ENCODE measurements around the gene KREMEN1.

KREMEN1 gene

DNA sequence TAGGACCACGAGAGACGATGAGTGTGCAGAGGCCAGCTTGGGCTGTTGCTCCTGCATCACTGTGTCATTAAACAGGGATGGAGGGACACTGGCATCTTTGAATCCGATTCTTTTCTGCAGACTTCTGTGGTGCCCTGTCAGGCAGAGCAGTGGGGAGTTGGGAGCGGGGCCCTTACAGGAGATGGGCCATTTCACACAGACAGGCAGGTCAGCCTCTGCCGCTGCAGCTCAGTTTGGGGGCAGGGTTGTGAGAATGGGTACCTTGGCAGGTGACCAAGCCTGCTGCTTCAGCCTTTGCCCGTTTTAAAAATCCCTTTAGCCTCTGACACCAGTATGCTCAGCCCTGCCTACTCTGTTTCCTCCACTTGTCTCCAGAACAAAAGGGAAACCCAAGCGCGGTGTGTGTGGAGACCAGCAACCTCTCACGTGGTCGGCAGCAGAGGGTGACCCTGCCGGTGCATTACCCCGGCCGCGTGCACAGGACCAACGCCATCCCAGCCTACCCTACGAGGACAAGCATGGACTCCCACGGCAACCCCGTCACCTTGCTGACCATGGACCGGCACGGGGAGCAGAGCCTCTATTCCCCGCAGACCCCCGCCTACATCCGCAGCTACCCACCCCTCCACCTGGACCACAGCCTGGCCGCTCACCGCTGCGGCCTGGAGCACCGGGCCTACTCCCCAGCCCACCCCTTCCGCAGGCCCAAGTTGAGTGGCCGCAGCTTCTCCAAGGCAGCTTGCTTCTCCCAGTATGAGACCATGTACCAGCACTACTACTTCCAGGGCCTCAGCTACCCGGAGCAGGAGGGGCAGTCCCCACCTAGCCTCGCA lies 23.8 kb upstream of the KREMEN1 start:
- no peak for DNase-seq (ENCODE audit: low read depth in 2 of 2)

DNA sequence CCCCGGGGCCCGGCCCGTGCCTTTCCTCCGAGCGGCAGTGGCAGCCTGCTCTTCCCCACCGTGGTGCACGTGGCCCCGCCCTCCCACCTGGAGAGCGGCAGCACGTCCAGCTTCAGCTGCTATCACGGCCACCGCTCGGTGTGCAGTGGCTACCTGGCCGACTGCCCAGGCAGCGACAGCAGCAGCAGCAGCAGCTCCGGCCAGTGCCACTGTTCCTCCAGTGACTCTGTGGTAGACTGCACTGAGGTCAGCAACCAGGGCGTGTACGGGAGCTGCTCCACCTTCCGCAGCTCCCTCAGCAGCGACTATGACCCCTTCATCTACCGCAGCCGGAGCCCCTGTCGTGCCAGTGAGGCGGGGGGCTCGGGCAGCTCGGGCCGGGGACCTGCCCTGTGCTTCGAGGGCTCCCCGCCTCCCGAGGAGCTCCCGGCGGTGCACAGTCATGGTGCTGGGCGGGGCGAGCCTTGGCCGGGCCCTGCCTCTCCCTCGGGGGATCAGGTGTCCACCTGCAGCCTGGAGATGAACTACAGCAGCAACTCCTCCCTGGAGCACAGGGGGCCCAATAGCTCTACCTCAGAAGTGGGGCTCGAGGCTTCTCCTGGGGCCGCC lies 23.1 kb upstream of the KREMEN1 start:
- DNase-seq (ENCODE audit: low read depth in 2 of 2) = no peak

DNA sequence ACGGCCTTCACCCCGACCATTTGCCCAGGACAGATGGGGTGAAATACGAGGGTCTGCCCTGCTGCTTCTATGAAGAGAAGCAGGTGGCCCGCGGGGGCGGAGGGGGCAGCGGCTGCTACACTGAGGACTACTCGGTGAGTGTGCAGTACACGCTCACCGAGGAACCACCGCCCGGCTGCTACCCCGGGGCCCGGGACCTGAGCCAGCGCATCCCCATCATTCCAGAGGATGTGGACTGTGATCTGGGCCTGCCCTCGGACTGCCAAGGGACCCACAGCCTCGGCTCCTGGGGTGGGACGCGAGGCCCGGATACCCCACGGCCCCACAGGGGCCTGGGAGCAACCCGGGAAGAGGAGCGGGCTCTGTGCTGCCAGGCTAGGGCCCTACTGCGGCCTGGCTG lies 22.4 kb upstream of the KREMEN1 start:
- DNase-seq (ENCODE audit: low read depth in 2 of 2) = no peak

DNA sequence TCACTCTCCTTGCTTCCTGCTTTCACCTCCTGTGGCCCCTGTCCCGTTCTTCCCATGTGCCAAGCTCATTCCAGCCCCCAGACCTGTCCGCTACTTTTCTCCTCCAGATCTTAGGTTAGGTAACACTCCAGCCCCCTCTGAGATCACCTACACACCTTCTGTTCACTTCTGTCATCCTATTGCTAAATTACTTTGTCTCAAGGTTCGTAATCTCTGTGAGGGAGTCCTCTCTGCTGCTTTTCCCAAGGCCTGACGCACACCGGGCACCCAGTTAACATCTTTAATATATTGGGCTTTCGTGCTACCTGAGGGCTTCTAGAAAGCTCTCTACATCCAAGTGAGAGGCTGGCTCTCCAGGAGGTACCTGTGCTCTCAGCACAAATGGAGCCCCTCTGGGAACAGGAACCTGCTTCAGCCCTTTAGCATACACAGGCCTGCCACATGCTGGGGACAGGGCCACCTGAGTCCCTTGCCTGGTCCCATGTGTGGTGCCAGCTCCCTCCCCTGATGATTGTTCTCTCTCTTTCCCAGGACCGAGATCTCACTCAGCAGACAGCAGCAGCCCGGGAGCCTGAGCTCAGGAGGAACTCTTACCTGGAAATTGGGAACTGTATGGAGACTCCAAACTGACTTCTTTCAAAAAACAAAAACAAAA lies 19.7 kb upstream of the KREMEN1 start:
- DNase-seq (ENCODE audit: low read depth in 2 of 2) = no peak

DNA sequence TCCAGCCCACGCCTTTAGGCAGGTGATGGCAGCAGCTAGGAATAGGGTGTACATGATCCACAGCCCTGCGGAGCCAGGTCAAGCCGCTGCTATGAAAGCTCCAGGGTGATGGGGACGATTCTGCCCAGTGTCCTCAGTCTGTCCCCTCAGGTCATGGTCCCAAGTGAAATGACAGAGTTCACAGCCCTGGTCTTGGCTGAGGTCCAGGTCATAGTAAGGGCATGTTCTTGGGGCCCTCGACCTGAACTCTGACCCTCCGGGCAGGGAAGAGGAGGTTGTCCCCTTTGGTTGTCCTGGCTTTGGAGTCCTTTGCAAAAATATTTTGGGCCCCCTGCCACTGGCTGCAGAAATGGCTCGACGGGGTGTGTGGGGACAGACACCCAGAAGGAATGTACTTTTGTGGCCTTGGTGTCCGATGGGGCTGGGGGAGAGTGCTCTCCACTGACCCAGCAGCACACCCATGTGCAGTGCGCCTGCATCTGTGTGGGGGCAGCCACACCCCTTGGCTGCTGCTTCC lies 18.5 kb upstream of the KREMEN1 start:
- no peak for DNase-seq (ENCODE audit: low read depth in 2 of 2)

DNA sequence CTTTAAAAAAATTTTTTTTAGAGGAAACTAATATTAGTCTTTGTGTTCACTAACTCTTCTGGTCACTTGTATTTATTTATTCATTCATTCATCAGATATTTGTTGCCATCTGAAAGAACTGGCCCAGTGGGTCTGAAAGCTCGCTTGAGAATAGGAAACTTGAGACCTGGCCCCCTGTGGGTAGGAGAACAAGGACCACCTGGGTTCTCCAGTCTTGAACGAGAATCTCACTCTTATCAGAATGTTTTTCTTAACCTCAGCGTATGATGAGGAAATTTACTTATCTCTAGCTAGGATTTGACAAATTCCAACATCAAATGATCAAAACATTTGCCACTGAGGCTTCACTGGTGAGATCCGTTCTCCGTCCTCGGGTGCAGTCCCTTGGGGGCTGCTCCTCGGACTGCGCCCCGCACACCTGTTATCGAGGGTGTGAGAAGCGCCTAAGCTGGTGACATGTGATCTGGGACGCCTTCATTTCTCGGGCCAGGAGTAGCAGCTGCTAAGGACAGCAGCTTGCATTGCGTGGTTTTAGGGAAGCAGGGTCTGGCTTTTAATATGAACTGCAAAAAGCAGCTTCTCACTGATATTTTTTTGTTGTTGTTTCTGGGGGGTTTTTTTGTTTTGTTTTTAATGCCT lies 17.5 kb upstream of the KREMEN1 start:
- no peak for DNase-seq (ENCODE audit: low read depth in 2 of 2)

DNA sequence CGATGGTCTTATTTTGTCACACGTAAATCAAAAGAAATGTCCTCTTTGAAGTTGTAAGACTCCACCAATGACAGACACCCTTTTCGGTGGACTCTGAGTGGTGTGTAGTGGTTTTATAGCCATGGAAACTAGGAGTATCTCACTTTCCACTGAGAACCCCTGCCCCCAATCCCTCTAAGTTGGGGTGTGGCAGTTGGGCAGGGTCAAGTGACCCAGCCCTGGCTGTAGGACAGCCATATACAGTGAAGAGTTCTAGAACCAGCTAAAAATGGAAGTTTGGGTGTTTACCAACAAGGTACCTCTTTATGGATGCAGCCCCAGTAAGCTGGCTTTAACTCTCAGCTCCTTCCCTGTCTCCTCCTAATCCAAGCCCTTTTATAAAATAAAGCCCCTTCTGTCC lies 16.4 kb upstream of the KREMEN1 start:
- no peak for DNase-seq (ENCODE audit: low read depth in 2 of 2)

DNA sequence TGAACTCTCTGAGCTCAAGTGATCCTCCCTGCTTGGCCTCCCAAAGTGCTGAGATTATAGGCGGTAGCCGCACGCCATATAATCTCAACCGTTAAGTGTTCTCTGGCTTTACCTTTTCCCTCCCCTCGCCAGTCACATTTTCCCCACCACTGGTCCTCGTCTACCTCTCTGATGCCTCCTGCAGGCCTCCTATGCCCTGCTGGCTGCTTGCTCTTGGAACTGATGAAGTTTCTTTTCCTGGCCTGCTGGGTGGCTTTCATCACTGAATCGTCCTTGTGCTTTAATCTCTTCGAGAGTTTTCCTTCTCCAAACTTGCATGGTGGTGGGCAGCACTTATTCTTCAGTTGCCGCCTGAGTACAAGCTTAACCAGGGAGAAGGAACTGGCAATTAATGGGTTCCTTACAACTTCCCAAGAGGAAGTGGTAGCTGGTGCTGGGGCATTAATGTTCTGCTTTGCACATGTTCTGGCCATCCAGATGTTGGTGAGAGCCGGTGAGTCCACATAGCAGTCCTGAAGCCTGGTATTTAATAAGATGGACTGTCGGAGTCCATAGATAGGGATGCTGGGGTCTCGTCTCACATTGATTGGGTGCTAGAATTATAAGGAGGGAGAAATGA lies 12.5 kb upstream of the KREMEN1 start:
- no peak for DNase-seq (ENCODE audit: low read depth in 2 of 2)

DNA sequence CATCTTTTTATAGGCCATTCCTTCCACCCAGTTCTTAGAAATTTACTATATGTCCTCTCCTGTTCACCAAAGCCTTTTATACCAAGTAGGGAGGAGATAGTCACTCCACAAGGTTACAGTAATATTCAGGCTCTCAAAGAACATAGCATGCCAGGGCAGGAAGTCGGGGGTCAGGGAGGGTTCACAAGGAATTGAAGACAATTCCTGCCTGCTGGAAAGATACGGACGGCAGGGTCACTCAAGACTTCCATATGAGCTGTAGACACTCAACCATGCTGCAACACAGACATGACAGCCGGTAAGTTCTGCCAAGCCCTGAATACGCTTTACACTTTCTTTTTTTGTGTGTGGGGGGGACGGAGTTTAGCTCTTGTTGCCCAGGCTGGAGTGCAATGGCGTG lies 11.9 kb upstream of the KREMEN1 start:
- no peak for DNase-seq (ENCODE audit: low read depth in 2 of 2)

DNA sequence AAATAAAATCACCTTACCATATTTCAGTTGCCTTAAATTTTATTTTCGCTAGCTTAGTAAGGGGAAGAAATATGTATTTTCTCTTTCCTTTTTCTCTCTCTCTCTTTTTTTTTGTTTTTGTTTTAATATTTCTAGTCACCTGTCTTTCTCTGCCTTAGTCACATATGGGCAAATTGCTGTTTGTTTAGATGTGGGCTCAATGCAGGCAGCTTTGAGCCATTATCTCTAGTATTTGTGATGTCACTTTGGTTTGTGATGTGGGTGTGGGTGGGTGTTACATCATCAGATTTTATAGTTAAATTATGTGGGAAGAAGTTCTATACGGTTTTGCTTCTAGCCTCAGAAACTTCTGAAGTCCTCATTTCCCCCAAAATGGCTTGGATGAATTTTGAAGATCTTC lies 11.1 kb upstream of the KREMEN1 start, which contains the start of gene C22orf31:
Gene C22orf31 (minus strand): TSS at position 59 of the 400 bp plus-strand sequence. CDS start 39 bp downstream, at position 20.
- no peak for DNase-seq (ENCODE audit: low read depth in 2 of 2)

DNA sequence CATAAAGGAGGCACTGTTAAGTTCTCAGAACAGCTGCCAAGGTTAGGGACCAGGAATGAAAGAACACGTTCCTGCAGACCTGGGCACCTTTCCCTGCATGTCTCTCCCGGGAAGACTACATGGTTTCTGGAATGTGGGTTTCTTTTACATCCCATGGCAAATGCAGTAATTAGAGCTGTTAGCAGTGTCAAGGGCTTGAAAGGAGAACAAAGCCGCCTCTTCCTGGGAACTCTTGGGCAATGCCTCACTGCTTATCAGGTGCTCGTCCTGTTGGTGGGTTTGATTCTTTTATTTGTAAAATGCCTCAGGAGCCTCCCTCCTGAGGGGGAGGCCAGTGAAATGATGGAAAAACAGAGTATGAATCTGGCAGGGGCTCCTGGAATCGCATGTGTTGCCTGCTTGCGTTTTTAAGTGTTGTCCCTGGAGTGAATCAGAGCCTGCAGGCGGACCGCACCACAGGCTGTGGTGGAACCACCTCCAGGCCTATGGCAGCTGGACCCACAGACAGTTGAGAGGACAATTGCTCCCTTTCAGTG lies 10.5 kb upstream of the KREMEN1 start:
- DNase-seq (ENCODE audit: low read depth in 2 of 2) = no peak

DNA sequence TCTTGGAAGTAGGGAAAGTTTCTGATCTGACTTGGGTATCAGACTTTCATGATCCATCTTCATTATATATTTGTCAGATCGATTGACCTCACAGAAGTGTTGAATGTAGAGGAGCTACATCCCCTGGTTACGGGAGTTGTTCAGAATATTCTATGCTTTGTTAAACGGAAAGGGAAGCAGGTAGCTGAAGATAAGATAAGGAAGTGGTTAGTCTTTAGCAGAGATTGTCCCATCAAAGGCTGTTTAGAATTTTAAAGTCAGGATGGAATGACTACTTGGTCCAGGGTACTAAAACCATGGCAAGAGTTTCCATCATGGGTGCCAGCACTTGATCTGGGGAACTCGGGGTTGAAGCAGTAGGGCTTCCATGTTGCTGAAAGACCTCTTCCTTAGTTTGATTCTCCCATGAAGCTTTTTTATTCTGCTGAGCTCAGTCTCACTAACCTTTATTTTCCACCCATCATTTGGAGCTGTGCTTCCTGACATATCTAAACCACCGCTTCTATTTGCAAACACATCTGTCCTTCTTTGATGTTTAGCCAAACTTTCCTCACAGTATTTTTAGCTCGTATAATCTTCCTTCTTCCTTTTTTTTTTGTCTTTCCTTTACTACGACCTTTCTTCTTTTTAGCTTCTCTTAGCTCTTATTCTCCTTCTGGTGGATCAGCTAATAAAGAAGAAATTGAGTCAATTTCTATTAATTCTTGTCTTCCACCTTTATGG lies 7.2 kb upstream of the KREMEN1 start:
- DNase-seq (ENCODE audit: low read depth in 2 of 2) = no peak

DNA sequence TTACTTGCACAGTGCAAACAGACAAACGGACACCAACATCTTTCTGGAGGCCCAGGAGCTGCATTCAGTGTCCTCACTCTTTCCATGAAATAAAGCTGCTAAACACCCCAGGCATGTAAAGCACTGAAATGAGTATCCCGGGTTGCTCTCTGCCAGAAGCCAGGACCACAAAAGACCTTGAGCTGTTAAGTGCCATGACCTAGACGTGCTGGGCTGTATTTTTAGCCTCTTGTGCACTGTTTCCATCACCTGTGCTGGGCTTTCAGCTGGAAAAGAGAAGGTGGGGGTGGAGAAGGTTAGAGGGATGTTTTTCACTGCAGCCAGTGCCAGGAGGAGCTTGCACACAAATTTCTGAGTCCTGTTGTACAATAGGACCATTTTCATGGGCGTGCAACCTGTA lies 3.4 kb upstream of the KREMEN1 start:
- DNase-seq (ENCODE audit: low read depth in 2 of 2) = no peak

DNA sequence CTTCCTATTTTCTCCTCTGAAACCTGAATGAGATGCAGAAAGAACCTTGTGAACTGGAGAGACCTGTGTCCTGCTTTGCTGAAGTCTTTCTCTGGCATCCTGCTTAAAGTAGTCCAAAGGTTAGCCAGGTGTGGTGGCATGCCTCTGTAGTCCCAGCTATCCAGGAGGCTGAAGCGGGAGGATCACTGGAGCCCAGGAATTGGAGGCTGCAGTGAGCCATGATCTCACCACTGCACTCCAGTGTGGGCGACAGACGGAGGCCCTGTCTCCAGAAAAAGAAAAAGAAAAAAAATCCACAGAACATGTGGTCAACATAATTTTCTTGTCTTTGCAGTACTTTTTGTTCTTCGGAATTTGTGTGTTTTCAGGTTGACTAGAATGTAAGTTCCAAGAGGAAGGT lies 2.3 kb upstream of the KREMEN1 start:
- no peak for DNase-seq (ENCODE audit: low read depth in 2 of 2)

DNA sequence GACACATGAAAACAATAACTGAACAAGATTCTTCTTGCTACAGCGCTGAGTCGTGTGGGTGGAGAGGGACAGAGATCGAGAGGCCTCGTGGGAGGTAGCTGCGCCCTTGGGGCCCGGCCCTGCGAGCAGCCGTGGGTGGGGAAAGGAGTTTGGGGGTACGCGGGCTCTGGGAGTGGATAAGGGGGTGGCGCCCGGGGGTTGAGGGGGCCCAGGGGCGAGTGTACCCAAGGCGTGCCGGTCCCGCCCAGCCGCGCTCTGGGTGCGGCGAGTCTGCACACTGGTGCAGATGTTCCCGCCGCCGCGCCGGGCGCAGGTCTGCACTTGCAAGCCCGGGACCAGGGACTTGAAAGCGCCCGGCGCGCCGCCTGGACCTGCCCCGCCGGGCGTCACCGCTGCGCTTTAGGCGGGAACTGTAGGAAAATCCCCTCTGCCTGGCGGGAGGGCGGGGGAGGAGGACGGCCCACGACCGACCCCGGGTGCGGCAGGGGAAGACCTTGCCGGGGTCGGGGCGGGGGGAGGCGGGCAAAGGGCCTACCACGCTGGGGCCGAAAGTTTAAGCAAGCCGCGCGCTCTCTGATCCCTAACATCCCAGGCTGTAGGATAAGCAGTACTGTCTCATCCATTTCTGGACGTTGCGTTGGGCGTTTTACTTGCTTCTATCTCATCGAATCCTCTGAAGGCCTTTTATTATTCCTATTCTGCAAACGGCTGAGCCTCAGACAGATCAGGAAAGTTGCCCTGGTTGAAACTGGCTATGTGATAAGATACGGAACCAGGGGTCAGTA lies 1.4 kb upstream of the KREMEN1 start:
- DNase-seq (ENCODE audit: low read depth in 2 of 2) = peak in 1 of 2 donors; percentile 19

DNA sequence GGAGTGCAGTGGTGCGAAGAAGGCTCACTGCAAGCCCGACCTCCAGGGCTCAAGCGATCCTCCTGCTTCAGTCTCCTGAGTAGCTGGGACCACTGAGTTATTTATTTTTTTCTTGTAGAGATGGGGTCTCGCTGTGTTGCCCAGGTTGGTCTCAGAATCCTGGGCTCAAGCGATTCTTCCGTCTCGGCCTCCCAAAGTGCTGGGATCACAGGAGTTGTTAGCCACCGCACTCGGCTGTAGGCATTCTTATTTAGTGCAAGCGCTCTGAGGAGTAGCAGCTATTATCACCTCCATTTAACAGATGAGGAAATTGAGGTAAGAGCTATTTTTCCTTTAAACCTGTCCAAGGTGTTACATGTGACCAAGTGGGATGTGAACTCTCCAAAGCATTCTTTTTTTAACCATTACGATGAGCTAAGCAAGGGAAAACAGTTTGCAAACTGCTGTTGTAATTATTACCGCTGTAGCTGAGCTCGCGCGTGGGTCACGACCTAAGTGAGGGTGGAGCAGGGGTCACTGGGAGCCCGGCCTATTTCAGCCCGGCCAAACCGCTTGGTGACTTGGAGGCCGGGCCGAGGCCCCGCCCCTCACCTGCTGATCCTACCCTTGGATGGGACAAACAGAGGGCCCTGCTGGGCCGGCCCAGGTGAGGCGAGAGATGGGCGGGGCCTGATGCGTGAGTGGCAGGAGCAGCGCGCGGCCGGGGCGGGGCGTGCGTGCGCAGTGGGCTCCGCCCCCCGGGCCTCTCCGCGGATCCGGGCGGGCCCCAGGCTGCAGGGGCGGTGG lies 449 bp upstream of the KREMEN1 start:
- DNase-seq (ENCODE audit: low read depth in 2 of 2) = peak; percentile 65 to 82

DNA sequence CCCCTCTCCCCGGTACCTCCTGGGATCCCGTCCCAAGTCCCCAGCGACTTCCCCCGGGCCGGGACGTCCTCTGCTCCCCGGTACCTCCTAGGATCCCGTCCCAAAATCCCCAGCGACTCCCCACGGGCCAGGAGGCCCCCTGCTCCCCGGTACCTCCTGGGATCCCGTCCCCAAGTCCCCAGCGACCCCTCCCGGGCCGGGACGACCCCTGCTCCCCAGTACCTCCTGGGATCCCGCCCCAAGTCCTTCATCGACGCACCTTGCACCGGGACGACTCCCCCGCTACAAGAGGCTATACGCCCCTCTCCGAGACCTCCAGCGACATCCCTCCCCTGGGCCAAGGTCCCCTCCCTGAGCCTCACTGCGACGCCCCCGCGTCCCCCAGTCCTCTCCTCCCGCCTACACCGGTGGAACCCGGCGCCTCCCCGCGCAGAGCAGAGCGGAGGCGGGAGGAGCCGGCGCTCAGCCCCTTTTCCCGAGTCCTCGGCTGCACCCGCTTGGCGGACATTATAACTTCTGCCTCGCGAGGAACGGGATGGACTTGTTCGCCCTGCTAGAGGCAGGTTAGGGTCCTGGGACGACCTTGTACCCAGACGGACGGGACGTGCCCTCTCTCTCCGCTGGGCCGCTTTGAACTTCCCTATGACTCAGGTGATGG lies 912 bp downstream of the KREMEN1 start:
- DNase-seq (ENCODE audit: low read depth in 2 of 2) = no peak

DNA sequence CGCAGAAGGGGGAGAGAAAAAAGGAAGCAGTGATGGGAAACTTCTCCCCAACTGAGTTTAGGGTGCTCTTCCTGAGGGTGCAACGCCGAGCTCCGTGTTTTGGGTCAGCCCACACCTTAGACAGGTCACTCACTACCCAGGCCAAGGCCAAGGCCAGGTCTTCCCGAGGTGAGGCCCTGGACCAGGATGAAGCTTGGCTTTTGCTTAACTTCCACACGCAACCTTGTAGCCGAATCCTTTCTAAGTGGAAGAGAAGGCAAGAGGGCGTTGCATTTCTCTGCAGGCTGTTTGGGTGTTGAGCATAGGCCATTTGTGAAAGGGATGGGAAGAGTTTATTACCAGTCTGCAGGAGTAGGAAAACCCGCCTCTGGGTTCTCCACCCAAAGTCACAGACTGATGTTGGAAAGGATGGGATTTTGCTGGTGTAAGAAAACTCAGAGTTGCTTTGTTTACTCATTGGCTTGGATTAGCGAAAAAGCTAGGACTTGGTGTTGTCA lies 1.5 kb downstream of the KREMEN1 start:
- DNase-seq (ENCODE audit: low read depth in 2 of 2) = no peak
